HepG2 (cell line): Measurements from ENCODE around the gene OTUD7B. TPM values are rescaled to one million over a fixed set of nuclear protein-coding genes. Genes with fewer than 3 reads are reported as not detected.

Experiments used
- ATAC-seq: fragments of 200-7000 bp; cut with Tn5 transposase; 3 replicates; pipeline ENCODE4 v1.9.1; 2020; ENCODE audit warnings: mild to moderate bottlenecking, moderate library complexity
- BruUV-seq: library from RNA; stranded (reverse); fragments of 400-500 nt; replicated peaks from 2 replicates; lab custom pipeline; 2021; lab: Mats Ljungman, UMichigan
- CTCF ChIA-PET: fragments of 300-600 bp; formaldehyde crosslinking; extraction: SDS; loops from one replicate; lab custom pipeline; 2021; ENCODE audit warnings: low total read pairs, inconsistent platforms, low intra/inter-chr PET ratio; lab: Yijun Ruan, JAX
- POLR2A ChIA-PET: fragments of 350-600 bp; sonication (Branson Sonifier 250); formaldehyde crosslinking; loops from one replicate; lab custom pipeline; 2020; ENCODE audit warnings: antibody characterized with exemption, inconsistent platforms; lab: Yijun Ruan, JAX
- DNase-seq: peaks from one replicate; pipeline ENCODE4 v3.0.0-alpha.2; 2015; ENCODE audit warnings: low spot score
- FAIRE-seq: peaks from 3 replicates; lab custom pipeline; 2011; peaks lifted over from hg19 to GRCh38; lab: Jason Lieb, UNC
- H2AFZ ChIP-seq: one replicate; pipeline ENCODE4 v1.6.1; 2011; ENCODE audit warnings: low read length, inconsistent platforms
- H3K27ac ChIP-seq: fragments of 300-600 bp; 3 replicates; pipeline ENCODE4 v1.8.0; 2011; ENCODE audit warnings: mixed run types, mild to moderate bottlenecking, mixed read lengths, low read length, inconsistent platforms; ENCODE audit not compliant: insufficient read depth; ENCODE audit errors: extremely low read length
- H3K27me3 ChIP-seq, 2 experiments: fragments of 200-600 bp in 1 of 2; 2 replicates in 1 of 2; 3 replicates in 1 of 2; pipeline versions ENCODE4 v1.6.0 to v1.8.0; 2011; ENCODE audit warnings: low read length in 2 of 2, mild to moderate bottlenecking in 2 of 2, moderate library complexity in 2 of 2, inconsistent platforms in 1 of 2; ENCODE audit not compliant: insufficient read depth in 2 of 2, control insufficient read depth in 1 of 2
- H3K36me3 ChIP-seq, 2 experiments: fragments of 200-600 bp in 1 of 2; replicated peaks in 1 of 2; 2 replicates in 1 of 2; 3 replicates in 1 of 2; pipeline versions ENCODE4 v1.5.1 to v1.8.0; 2011; ENCODE audit warnings: low read length in 2 of 2, inconsistent platforms in 1 of 2; ENCODE audit not compliant: insufficient read depth in 2 of 2, control insufficient read depth in 1 of 2
- H3K4me1 ChIP-seq: 2 replicates; pipeline ENCODE4 v1.5.1; 2012; ENCODE audit warnings: low read length, inconsistent platforms; ENCODE audit not compliant: insufficient read depth
- H3K4me2 ChIP-seq: 2 replicates; pipeline ENCODE4 v1.6.0; 2011; ENCODE audit warnings: low read depth, low read length, inconsistent platforms
- H3K4me3 ChIP-seq, 3 experiments: fragments of 200-600 bp in 1 of 3; sonication (generic), shearing (Covaris generic) in 1 of 3; replicated peaks in 1 of 3; 2 replicates each; pipeline ENCODE4 v1.5.1; 2011 to 2016; ENCODE audit warnings: low read length in 3 of 3, inconsistent platforms in 2 of 3, low read depth in 2 of 3, mild to moderate bottlenecking in 2 of 3, control low read depth in 1 of 3, mixed read lengths in 1 of 3; ENCODE audit not compliant: insufficient read depth in 1 of 3
- H3K79me2 ChIP-seq: one replicate; pipeline ENCODE4 v1.6.1; 2011; ENCODE audit warnings: low read length, inconsistent platforms; ENCODE audit not compliant: insufficient read depth
- H3K9ac ChIP-seq: 2 replicates; pipeline ENCODE4 v1.6.0; 2011; ENCODE audit warnings: mild to moderate bottlenecking, low read depth, low read length, inconsistent platforms; ENCODE audit not compliant: insufficient read depth
- H3K9me3 ChIP-seq: 2 replicates; pipeline ENCODE4 v1.5.1; 2012; ENCODE audit warnings: mild to moderate bottlenecking, low read length
- H4K20me1 ChIP-seq: 2 replicates; pipeline ENCODE4 v1.6.0; 2011; ENCODE audit warnings: inconsistent platforms, mild to moderate bottlenecking, low read length, moderate library complexity; ENCODE audit not compliant: insufficient read depth
- HNRNPK ChIP-seq: fragments of 200-400 bp; formaldehyde crosslinking; IDR thresholded peaks from 2 replicates; pipeline ENCODE4 v1.6.1; 2018; ENCODE audit warnings: low read length, low read depth, moderate library complexity, mild to moderate bottlenecking; ENCODE audit not compliant: poor library complexity, severe bottlenecking
- KDM2A ChIP-seq: sonication (generic); formaldehyde crosslinking; IDR thresholded peaks from 2 replicates; pipeline ENCODE4 v1.4.0; 2020; ENCODE audit warnings: low read depth, missing genetic modification reagents, borderline replicate concordance
- REXO4 ChIP-seq: sonication (generic); formaldehyde crosslinking; IDR thresholded peaks from 2 replicates; pipeline ENCODE4 v1.8.0; 2022; ENCODE audit warnings: missing genetic modification reagents, mild to moderate bottlenecking, borderline replicate concordance
- TRIM24 ChIP-seq: sonication (generic); formaldehyde crosslinking; IDR thresholded peaks from 2 replicates; pipeline ENCODE4 v1.8.0; 2022; ENCODE audit warnings: mild to moderate bottlenecking, missing genetic modification reagents
- ZNF639 ChIP-seq: conservative IDR thresholded peaks from 2 replicates; pipeline ENCODE4 v1.6.1; 2018; ENCODE audit warnings: missing genetic modification reagents
- WGBS: methylation state at CpG from one replicate; pipeline ENCODE4 v1.1.6; 2017; ENCODE audit warnings: low lambda C conversion rate; 5-methylcytosine and 5-hydroxymethylcytosine counted together
- in situ Hi-C: cut with HindIII; loops from 2 replicates; pipeline ENCODE4 v1.10.0; 2017; ENCODE audit warnings: low pct_unique_long_range_greater_than_20kb; ENCODE audit not compliant: extremely low pct_ligation_motif_present
- intact Hi-C: fragments of 100-400 bp; cut with micrococcal nuclease; formaldehyde crosslinking; loops from one replicate; pipeline ENCODE4 v1.10.0; 2022; ENCODE audit not compliant: unreplicated experiment
- polyA plus RNA-seq, 8 experiments: library from polyadenylated mRNA; depleted of rRNA in 3 of 8; stranded (reverse) in 7 of 8; unstranded in 1 of 8; fragments of >200 nt; fragmentation: Illumina TruSeq in 4 of 8; extraction: Trizol in 4 of 8; gene quantifications; 2 replicates each; pipeline versions ENCODE4 v1.2.1 to v1.2.3, GENCODE V29; 2011 to 2016; ENCODE audit warnings: low read depth in 4 of 8, missing spikeins in 1 of 8, mixed read lengths in 1 of 8; ENCODE audit not compliant: insufficient read depth in 1 of 8
- total RNA-seq, 5 experiments: library from RNA; depleted of rRNA; stranded (reverse); fragments of >200 nt; fragmentation: Illumina TruSeq; extraction: Trizol; gene quantifications; 2 replicates each; pipeline ENCODE4 v1.2.3, GENCODE V29; 2016; ENCODE audit warnings: low read depth in 1 of 5
- TF ChIP-seq, protein P1 (sequence below): sonication (generic); formaldehyde crosslinking; IDR thresholded peaks from 2 replicates; pipeline ENCODE4 v1.4.0; 2020; ENCODE audit warnings: missing genetic modification reagents
- TF ChIP-seq, protein P2 (sequence below), 2 experiments: sonication (generic) in 1 of 2; formaldehyde crosslinking in 1 of 2; IDR thresholded peaks; 2 replicates each; pipeline versions ENCODE4 v1.4.0 to v1.6.1; 2016 to 2020; ENCODE audit warnings: borderline replicate concordance in 1 of 2, low read depth in 1 of 2, mild to moderate bottlenecking in 1 of 2, missing genetic modification reagents in 1 of 2
- TF ChIP-seq, protein P3 (sequence below): sonication (generic); formaldehyde crosslinking; IDR thresholded peaks from 2 replicates; pipeline ENCODE4 v1.5.0; 2020; ENCODE audit warnings: missing genetic modification reagents, mild to moderate bottlenecking, borderline replicate concordance

The OTUD7B gene
- total and polyA plus RNA-seq, 2 of the 13 experiments (the other 11 are each of a cell fraction or from before 2014, with no cell fraction given) = 5.1 to 11.2 TPM

- TF ChIP-seq HNRNPK (no peak), TRIM24 (no peak), ZNF639 (CRISPR knock-in tag) (no peak), KDM2A (no peak), REXO4 (CRISPR knock-in tag) (no peak)
- TF ChIP-seq, protein P1, sequence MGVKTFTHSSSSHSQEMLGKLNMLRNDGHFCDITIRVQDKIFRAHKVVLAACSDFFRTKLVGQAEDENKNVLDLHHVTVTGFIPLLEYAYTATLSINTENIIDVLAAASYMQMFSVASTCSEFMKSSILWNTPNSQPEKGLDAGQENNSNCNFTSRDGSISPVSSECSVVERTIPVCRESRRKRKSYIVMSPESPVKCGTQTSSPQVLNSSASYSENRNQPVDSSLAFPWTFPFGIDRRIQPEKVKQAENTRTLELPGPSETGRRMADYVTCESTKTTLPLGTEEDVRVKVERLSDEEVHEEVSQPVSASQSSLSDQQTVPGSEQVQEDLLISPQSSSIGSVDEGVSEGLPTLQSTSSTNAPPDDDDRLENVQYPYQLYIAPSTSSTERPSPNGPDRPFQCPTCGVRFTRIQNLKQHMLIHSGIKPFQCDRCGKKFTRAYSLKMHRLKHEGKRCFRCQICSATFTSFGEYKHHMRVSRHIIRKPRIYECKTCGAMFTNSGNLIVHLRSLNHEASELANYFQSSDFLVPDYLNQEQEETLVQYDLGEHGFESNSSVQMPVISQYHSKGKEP (CRISPR knock-in tag) = no peak
- TF ChIP-seq, protein P2, sequence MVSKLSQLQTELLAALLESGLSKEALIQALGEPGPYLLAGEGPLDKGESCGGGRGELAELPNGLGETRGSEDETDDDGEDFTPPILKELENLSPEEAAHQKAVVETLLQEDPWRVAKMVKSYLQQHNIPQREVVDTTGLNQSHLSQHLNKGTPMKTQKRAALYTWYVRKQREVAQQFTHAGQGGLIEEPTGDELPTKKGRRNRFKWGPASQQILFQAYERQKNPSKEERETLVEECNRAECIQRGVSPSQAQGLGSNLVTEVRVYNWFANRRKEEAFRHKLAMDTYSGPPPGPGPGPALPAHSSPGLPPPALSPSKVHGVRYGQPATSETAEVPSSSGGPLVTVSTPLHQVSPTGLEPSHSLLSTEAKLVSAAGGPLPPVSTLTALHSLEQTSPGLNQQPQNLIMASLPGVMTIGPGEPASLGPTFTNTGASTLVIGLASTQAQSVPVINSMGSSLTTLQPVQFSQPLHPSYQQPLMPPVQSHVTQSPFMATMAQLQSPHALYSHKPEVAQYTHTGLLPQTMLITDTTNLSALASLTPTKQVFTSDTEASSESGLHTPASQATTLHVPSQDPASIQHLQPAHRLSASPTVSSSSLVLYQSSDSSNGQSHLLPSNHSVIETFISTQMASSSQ (IDR thresholded peaks at IDR 0.05; ENCODE audit: low read depth) = no peak
- TF ChIP-seq, protein P2 (CRISPR knock-in tag; IDR thresholded peaks at IDR 0.05; ENCODE audit: borderline replicate concordance) = no peak
- TF ChIP-seq, protein P3, sequence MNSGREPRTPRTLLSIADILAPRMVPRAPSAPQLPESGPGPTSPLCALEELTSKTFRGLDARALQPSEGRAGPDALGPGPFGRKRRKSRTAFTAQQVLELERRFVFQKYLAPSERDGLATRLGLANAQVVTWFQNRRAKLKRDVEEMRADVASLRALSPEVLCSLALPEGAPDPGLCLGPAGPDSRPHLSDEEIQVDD (CRISPR knock-in tag) = no peak
- TF ChIP-seq, all 625 proteins: peak for 0
- no TSS peak for BruUV-seq
- in situ Hi-C loops = no loop called here
- Histone ChIP-seq H2AFZ (no peak overlapping the region), H3K4me3 (no peak overlapping the region), H3K4me1 (peaks cover 30% of the 10 kb centered on the region), H3K27ac (no peak overlapping the region), H3K4me2 (no peak overlapping the region), H3K36me3 (peaks cover 13 to 41% of the 10 kb centered on the region in 2 experiments), H3K79me2 (peaks cover 17% of the 10 kb centered on the region), H3K9me3 (no peaks in the 10 kb centered on the region), H3K27me3 (no peaks in the 10 kb centered on the region; a peak in 1 of 5 replicates), H4K20me1 (0 out of 2 replicates have a peak, but pooled peaks cover 3% of the 10 kb centered on the region), H3K9ac (no peak overlapping the region)
- 93% methylated on average over 3 of the region's 3 CpGs for WGBS
- no peak for DNase-seq
- POLR2A ChIA-PET = no interaction called here
- ATAC-seq = no peak
- FAIRE-seq = no peak
- CTCF ChIA-PET = no interaction called here
- intact Hi-C loops = no loop called here
Measured at GRCh38 chr1:149925345-149925744, 85.2 kb downstream of the OTUD7B start.
